Prostate gland (tissue), 2 donors: Measurements from ENCODE around the gene GARS1. TPM values are rescaled to one million over a fixed set of nuclear protein-coding genes. Genes with fewer than 3 reads are reported as not detected.
"Not testable (repeated sequence)": the region's sequence is repeated elsewhere in the genome, so short reads cannot be mapped to it uniquely, and the experiment has no call there.

ENCODE experiments used
- DNase-seq: peaks from one replicate; pipeline ENCODE4 v3.0.0-alpha.2; 2019; ENCODE audit warnings: low spot score
- H3K27ac ChIP-seq, 2 donors: fragments of 200-600 bp; sonication (generic); 2 replicates each; pipeline ENCODE4 v1.5.1; 2017 to 2019
- H3K27me3 ChIP-seq: fragments of 200-600 bp; sonication (generic); replicated peaks from 2 replicates; pipeline ENCODE4 v1.5.1; 2019; ENCODE audit not compliant: insufficient read depth
- H3K36me3 ChIP-seq, 2 donors: fragments of 200-600 bp; sonication (generic); 1 replicate in 1 of 2; 2 replicates in 1 of 2; pipeline versions ENCODE4 v1.5.1 to v1.8.1; 2017 to 2019
- H3K4me1 ChIP-seq: fragments of 200-600 bp; sonication (generic); replicated peaks from 2 replicates; pipeline ENCODE4 v1.5.1; 2019
- H3K4me3 ChIP-seq, 2 donors: fragments of 200-600 bp; sonication (generic); 2 replicates each; pipeline ENCODE4 v1.5.1; 2017 to 2019
- H3K9me3 ChIP-seq: fragments of 200-600 bp; sonication (generic); 2 replicates; pipeline ENCODE4 v1.5.1; 2017
- CTCF ChIP-seq, 4 experiments: fragments of 200-600 bp in 2 of 4; fragments of 450-650 bp in 2 of 4; sonication (generic) in 2 of 4; IDR thresholded peaks; 1 replicate in 3 of 4; 2 replicates in 1 of 4; pipeline ENCODE4 v1.5.1; 2016 to 2019; ENCODE audit warnings: antibody characterized with exemption in 4 of 4, mild to moderate bottlenecking in 2 of 4, moderate library complexity in 2 of 4
- POLR2A ChIP-seq: fragments of 450-650 bp; IDR thresholded peaks from one replicate; pipeline ENCODE4 v1.6.1; 2016; ENCODE audit warnings: antibody characterized with exemption, mild to moderate bottlenecking
- POLR2AphosphoS5 ChIP-seq: sonication (generic); formaldehyde crosslinking; IDR thresholded peaks from one replicate; pipeline ENCODE4 v1.6.1; 2017; ENCODE audit warnings: antibody characterized with exemption
- WGBS: methylation state at CpG from one replicate; pipeline ENCODE4 v1.1.5; 2018; 5-methylcytosine and 5-hydroxymethylcytosine counted together
- intact Hi-C: fragments of 100-400 bp; cut with DNase I; formaldehyde crosslinking; loops from one replicate; pipeline ENCODE4 v1.14.2; 2022
- total RNA-seq, 2 donors: library from RNA; depleted of rRNA; stranded (reverse); fragments of >200 nt; gene quantifications; one replicate each; pipeline ENCODE4 v1.1.0, GENCODE V29; 2016

The GARS1 gene
- total RNA-seq, 2 donors from 2014 or later: 38.8 to 78.3 TPM

GRCh38 chr7:30634634-30635201 is 40.0 kb downstream of the GARS1 start:
- TF ChIP-seq POLR2AphosphoS5 (no peak), POLR2A (no peak), CTCF (IDR thresholded peaks at IDR 0.05) (no peak)
- no peak overlapping the region for H3K27ac ChIP-seq
- H3K27me3 ChIP-seq: no peaks in the 10 kb centered on the region
- intact Hi-C loops: loop anchor here (10.0 kb wide), 1 partner anchor 100 kb away; no protein-coding TSS in a partner anchor
- H3K4me1 ChIP-seq: no peaks in the 10 kb centered on the region
- H3K9me3 ChIP-seq: no peaks in the 10 kb centered on the region
- no peak overlapping the region for H3K4me3 ChIP-seq
- no peak for DNase-seq
- 79% methylated on average over 6 of the region's 6 CpGs for WGBS
- no peaks in the 10 kb centered on the region for H3K36me3 ChIP-seq

DNA sequence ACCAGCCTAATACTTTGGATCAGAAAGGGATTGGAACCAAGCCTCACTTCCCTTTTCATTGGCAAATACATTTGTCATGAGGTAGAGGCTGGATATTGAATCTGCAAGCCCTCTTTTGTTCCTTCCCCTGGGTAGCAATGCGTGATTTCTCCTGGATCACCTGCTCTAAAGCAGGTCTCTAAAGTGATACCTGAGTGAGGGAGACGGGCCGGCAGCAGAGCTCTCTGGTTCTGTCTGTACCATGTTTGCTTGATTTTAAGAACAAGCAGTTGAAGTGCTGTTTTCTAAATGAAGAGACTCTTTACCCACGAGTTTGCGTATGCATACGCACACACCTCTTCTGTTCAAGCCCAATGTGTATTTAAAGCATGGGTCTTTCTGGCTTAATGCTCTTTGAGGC is 41.1 kb downstream of the GARS1 start:
- intact Hi-C loops: loop anchor here (10.0 kb wide), 1 partner anchor 99 kb away; no protein-coding TSS in a partner anchor
- H3K27me3 ChIP-seq: no peaks in the 10 kb centered on the region
- 88% methylated on average over 6 of the region's 6 CpGs for WGBS

DNA sequence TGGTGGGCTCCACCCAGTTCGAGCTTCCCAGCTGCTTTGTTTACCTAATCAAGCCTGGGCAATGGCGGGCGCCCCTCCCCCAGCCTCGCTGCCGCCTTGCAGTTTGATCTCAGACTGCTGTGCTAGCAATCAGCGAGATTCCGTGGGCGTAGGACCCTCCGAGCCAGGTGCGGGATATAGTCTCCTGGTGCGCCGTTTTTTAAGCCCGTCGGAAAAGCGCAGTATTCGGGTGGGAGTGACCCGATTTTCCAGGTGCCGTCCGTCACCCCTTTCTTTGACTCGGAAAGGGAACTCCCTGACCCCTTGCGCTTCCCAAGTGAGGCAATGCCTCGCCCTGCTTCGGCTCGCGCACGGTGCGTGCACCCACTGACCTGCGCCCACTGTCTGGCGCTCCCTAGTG is 47.6 kb downstream of the GARS1 start:
- H3K4me1 ChIP-seq, H3K4me3 ChIP-seq, H3K36me3 ChIP-seq, H3K27ac ChIP-seq, intact Hi-C loops, H3K27me3 ChIP-seq, H3K9me3 ChIP-seq, DNase-seq: not testable (repeated sequence)
- 62% methylated on average over 9 of the region's 29 CpGs for WGBS

More for the DNA sequence above, 41.1 kb downstream of the GARS1 start:
- no peak overlapping the region for H3K4me3 ChIP-seq
- TF ChIP-seq POLR2A: no peak
- no peak for TF ChIP-seq CTCF (IDR thresholded peaks at IDR 0.05)
- no peak for TF ChIP-seq POLR2AphosphoS5
- no peaks in the 10 kb centered on the region for H3K36me3 ChIP-seq
- no peaks in the 10 kb centered on the region for H3K9me3 ChIP-seq
- H3K27ac ChIP-seq: no peak overlapping the region
- no peaks in the 10 kb centered on the region for H3K4me1 ChIP-seq
- no peak for DNase-seq

- intact Hi-C loops: no loop called here
- WGBS: 68% methylated on average over 4 of the region's 4 CpGs
- TF ChIP-seq POLR2A (no peak), CTCF (IDR thresholded peaks at IDR 0.05) (no peak), POLR2AphosphoS5 (no peak)
- Histone ChIP-seq H3K27me3 (no peaks in the 10 kb centered on the region), H3K36me3 (no peaks in the 10 kb centered on the region), H3K27ac (no peak overlapping the region), H3K9me3 (no peaks in the 10 kb centered on the region), H3K4me1 (no peaks in the 10 kb centered on the region), H3K4me3 (no peak overlapping the region)
- no peak for DNase-seq
These were observed 48.1 kb downstream of the GARS1 start for GRCh38 chr7:30642789-30643188.

DNA sequence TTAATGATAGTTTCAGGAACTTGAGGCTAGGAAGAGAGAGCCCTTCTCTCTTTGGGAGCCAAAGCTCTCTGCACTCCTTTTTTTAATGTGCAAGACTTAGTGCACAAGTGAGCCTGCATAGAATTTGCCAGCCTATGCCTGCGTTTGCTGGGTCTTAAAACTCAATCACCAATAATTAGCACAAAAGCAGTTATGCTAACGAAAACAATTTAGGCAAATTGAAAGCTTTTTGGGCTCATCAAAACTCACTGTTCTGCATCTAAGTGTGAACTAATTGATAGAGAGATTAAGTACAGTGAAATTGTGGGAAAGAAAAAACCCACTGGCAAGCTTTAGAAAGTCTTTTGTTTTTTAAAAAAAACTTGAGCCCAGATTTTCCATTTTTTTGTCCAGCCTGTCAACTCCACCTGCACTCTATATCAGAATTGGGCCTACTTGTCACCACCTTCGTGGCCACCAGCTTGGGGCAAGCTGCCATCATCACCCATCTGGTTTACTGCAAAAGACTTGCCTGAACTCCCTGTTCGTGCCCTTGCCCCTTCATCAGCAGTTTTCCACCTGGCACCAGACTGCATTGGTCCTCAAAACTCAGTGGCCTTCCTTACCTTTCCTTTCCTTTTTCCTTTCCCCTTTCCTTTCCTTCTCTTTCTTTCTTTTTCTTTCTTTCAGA is 49.7 kb downstream of the GARS1 start:
- Histone ChIP-seq H3K4me1 (no peaks in the 10 kb centered on the region), H3K4me3 (no peak overlapping the region), H3K27me3 (no peaks in the 10 kb centered on the region), H3K9me3 (no peaks in the 10 kb centered on the region), H3K36me3 (no peaks in the 10 kb centered on the region), H3K27ac (no peak overlapping the region)
- 93% methylated on average over 4 of the region's 4 CpGs for WGBS
- TF ChIP-seq CTCF (IDR thresholded peaks at IDR 0.05): no peak
- no peak for DNase-seq
- intact Hi-C loops: no loop called here
